Effector memory CD8-positive, alpha-beta T cell (primary cell): ENCODE data around the gene FAM90A26.
"Not testable (repeated sequence)": the region's sequence is repeated elsewhere in the genome, so short reads cannot be mapped to it uniquely, and the experiment has no call there.

ENCODE experiments used
- ATAC-seq: fragments of 150-1000 bp; cut with Tn5 transposase; replicated peaks from 2 replicates; pipeline ENCODE4 v1.10.0; 2021; ENCODE audit warnings: mild to moderate bottlenecking, moderate library complexity
- DNase-seq, 3 experiments: peaks; one replicate each; pipeline ENCODE4 v3.0.0; 2021
- H3K27ac Mint-ChIP-seq, 2 donors: one replicate each; pipeline ENCODE4 v1.8.0; 2022; ENCODE audit warnings: mild to moderate bottlenecking in 2 of 2, mixed read lengths in 2 of 2, moderate library complexity in 2 of 2
- H3K27me3 Mint-ChIP-seq, 2 donors: one replicate each; pipeline ENCODE4 v1.8.0; 2022; ENCODE audit warnings: mixed read lengths in 2 of 2
- H3K36me3 Mint-ChIP-seq: one replicate; pipeline ENCODE4 v1.8.0; 2022; ENCODE audit warnings: mild to moderate bottlenecking, moderate library complexity, mixed read lengths; ENCODE audit not compliant: insufficient read depth
- H3K4me1 Mint-ChIP-seq, 2 donors: one replicate each; pipeline ENCODE4 v1.8.0; 2022; ENCODE audit warnings: low read depth in 2 of 2, mixed read lengths in 2 of 2
- H3K4me3 Mint-ChIP-seq, 2 donors: one replicate each; pipeline ENCODE4 v1.8.0; 2022; ENCODE audit warnings: mild to moderate bottlenecking in 2 of 2, mixed read lengths in 2 of 2, moderate library complexity in 2 of 2
- H3K9me3 Mint-ChIP-seq, 2 donors: one replicate each; pipeline ENCODE4 v1.8.0; 2022; ENCODE audit warnings: mixed read lengths in 2 of 2

The FAM90A26 gene

GRCh38 chr4:9224596-9224995, 54.4 kb downstream of the FAM90A26 start, which contains the start of gene USP17L13:
Gene USP17L13 (plus strand): TSS chr4:9224896. CDS start chr4:9224896, 0 bp downstream.
- not testable (repeated sequence) for H3K4me3 Mint-ChIP-seq, ATAC-seq, H3K36me3 Mint-ChIP-seq, H3K4me1 Mint-ChIP-seq, H3K27me3 Mint-ChIP-seq, H3K9me3 Mint-ChIP-seq, DNase-seq, H3K27ac Mint-ChIP-seq
